GM23248 (cell line): ENCODE measurements around the gene SRP54. TPM values are rescaled to one million over a fixed set of nuclear protein-coding genes. Genes with fewer than 3 reads are reported as not detected.
"Not testable (repeated sequence)": the region's sequence is repeated elsewhere in the genome, so short reads cannot be mapped to it uniquely, and the experiment has no call there.

Source experiments
- DNase-seq: peaks from one replicate; pipeline ENCODE4 v3.0.0-alpha.2; 2015
- H2AFZ ChIP-seq: fragments of 200-600 bp; sonication (generic); 2 replicates; pipeline ENCODE4 v1.6.1; 2016; ENCODE audit warnings: antibody characterized with exemption
- H3F3A ChIP-seq: fragments of 200-600 bp; sonication (generic); 2 replicates; pipeline ENCODE4 v1.6.1; 2016; ENCODE audit warnings: mild to moderate bottlenecking, antibody characterized with exemption, mixed run types; ENCODE audit not compliant: insufficient read depth
- H3K27ac ChIP-seq: fragments of 200-600 bp; sonication (generic); 2 replicates; pipeline ENCODE4 v1.5.1; 2016; ENCODE audit warnings: mild to moderate bottlenecking
- H3K27me3 ChIP-seq: fragments of 200-600 bp; sonication (generic); replicated peaks from 2 replicates; pipeline ENCODE4 v1.6.1; 2016; ENCODE audit warnings: mild to moderate bottlenecking; ENCODE audit not compliant: insufficient read depth
- H3K36me3 ChIP-seq: fragments of 200-600 bp; sonication (generic); 2 replicates; pipeline ENCODE4 v1.6.1; 2016; ENCODE audit warnings: low read depth, mild to moderate bottlenecking
- H3K4me1 ChIP-seq: fragments of 200-600 bp; sonication (generic); 2 replicates; pipeline ENCODE4 v1.6.1; 2016; ENCODE audit warnings: mild to moderate bottlenecking; ENCODE audit not compliant: insufficient read depth
- H3K4me2 ChIP-seq: fragments of 200-600 bp; sonication (generic); one replicate; pipeline ENCODE4 v1.6.1; 2016; ENCODE audit warnings: mild to moderate bottlenecking; ENCODE audit not compliant: unreplicated experiment
- H3K4me3 ChIP-seq: fragments of 200-600 bp; sonication (generic); 2 replicates; pipeline ENCODE4 v1.5.1; 2016; ENCODE audit warnings: mild to moderate bottlenecking
- H3K79me2 ChIP-seq: fragments of 200-600 bp; sonication (generic); 2 replicates; pipeline ENCODE4 v1.6.1; 2016; ENCODE audit warnings: mild to moderate bottlenecking; ENCODE audit not compliant: insufficient read depth
- H3K9ac ChIP-seq: fragments of 200-600 bp; sonication (generic); 2 replicates; pipeline ENCODE4 v1.6.1; 2016; ENCODE audit warnings: mild to moderate bottlenecking
- H3K9me2 ChIP-seq: fragments of 200-600 bp; sonication (generic); 2 replicates; pipeline ENCODE4 v1.6.1; 2016; ENCODE audit warnings: mixed run types, mild to moderate bottlenecking, moderate library complexity; ENCODE audit not compliant: insufficient read depth
- H3K9me3 ChIP-seq: fragments of 200-600 bp; sonication (generic); one replicate; pipeline ENCODE4 v1.6.1; 2017; ENCODE audit warnings: low read depth
- H4K20me1 ChIP-seq: fragments of 200-600 bp; sonication (generic); 2 replicates; pipeline ENCODE4 v1.6.0; 2016; ENCODE audit not compliant: insufficient read depth
- EZH2 ChIP-seq: fragments of 200-600 bp; sonication (generic); IDR thresholded peaks from 2 replicates; pipeline ENCODE4 v1.6.1; 2018; ENCODE audit warnings: antibody characterized with exemption, mild to moderate bottlenecking; ENCODE audit not compliant: insufficient read depth, poor library complexity, severe bottlenecking
- EZH2phosphoT487 ChIP-seq: fragments of 200-600 bp; sonication (generic); IDR thresholded peaks from 2 replicates; pipeline ENCODE4 v1.6.1; 2018; ENCODE audit warnings: antibody characterized with exemption, moderate library complexity, mild to moderate bottlenecking, low read depth; ENCODE audit not compliant: insufficient read depth
- WGBS, 2 experiments: methylation state at CpG; one replicate each; pipeline ENCODE4 v1.1.6; 2015 to 2017; ENCODE audit warnings: low lambda C conversion rate in 2 of 2, low coverage in 1 of 2; ENCODE audit errors: missing lambda C conversion rate in 2 of 2; 5-methylcytosine and 5-hydroxymethylcytosine counted together
- in situ Hi-C: fragments of 300-500 bp; cut with MboI; formaldehyde crosslinking; loops from 2 replicates; pipeline ENCODE4 v1.15.0; 2020
- polyA plus RNA-seq: library from polyadenylated mRNA; unstranded; fragments of >200 nt; fragmentation: Nextera tagmentation; extraction: Ambion mirVana; gene quantifications from 2 replicates; pipeline ENCODE4 v1.2.1, GENCODE V29; 2016
- total RNA-seq: library from RNA; depleted of rRNA; stranded (reverse); fragments of >200 nt; shearing (Covaris generic); gene quantifications from 2 replicates; pipeline ENCODE4 v1.2.3, GENCODE V29; 2014

The SRP54 gene
- total and polyA plus RNA-seq, 2 experiments from 2014 or later = 78.0 to 78.8 TPM

DNA sequence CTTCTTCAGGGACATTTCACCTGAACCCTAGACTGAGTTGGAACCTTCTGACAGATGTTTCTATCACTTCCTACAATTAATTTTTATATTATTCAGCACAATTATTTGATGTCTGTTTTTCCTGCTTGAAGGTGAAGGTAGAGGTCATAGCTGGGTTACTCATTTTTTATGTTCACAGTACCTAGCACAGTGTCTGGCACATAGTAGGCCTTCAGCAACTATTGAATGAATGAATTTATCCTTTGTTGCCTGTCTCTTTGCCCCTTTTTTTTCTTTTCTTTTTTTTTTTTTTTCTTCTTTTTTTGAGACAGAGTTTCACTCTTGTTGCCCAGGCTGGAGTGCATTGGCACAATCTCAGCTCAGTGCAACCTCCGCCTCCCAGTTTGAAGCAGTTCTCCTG lies 33.8 kb downstream of the SRP54 start:
- Histone ChIP-seq H3K4me1 (no peaks in the 10 kb centered on the region), H2AFZ (no peak overlapping the region), H3F3A (no peaks in the 10 kb centered on the region), H3K4me2 (no peak overlapping the region), H3K4me3 (no peak overlapping the region), H3K79me2 (peaks cover 14% of the 10 kb centered on the region), H3K9ac (no peak overlapping the region), H3K36me3 (peaks cover 66% of the 10 kb centered on the region), H3K9me3 (no peaks in the 10 kb centered on the region), H4K20me1 (no peaks in the 10 kb centered on the region), H3K9me2 (no peaks in the 10 kb centered on the region), H3K27ac (no peak overlapping the region), H3K27me3 (no peaks in the 10 kb centered on the region)
- no peak for DNase-seq
- in situ Hi-C loops = no loop called here
- TF ChIP-seq EZH2 (no peak), EZH2phosphoT487 (no peak)
- 94 to 100% methylated on average over 1 of the region's 1 CpG for WGBS, 2 experiments

DNA sequence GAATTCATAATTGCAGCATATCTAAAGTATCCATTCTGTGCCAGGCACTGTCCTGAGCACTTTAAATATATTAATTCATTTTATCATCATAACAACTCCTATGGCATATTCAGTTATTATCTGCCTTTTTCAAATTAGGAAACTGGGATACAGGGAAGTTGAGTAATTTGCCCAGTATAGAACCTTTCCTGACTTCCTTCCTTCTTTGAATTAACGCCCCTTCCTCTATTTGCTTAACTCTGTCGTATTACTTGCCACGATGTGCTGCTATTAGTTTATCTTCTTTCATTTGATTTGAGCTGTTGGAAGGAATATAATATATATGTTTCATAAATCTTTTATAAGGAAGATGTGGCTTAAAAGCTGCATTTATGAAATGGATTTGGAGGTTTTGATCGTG lies 37.9 kb downstream of the SRP54 start:
- Histone ChIP-seq H3K36me3 (peaks cover 54% of the 10 kb centered on the region), H3K9ac (no peak overlapping the region), H3K4me2 (no peak overlapping the region), H3K4me1 (no peaks in the 10 kb centered on the region), H3K27ac (no peak overlapping the region), H3K79me2 (peaks cover 14% of the 10 kb centered on the region), H3F3A (no peaks in the 10 kb centered on the region), H3K27me3 (no peaks in the 10 kb centered on the region), H3K9me3 (no peaks in the 10 kb centered on the region), H4K20me1 (no peaks in the 10 kb centered on the region), H3K4me3 (no peak overlapping the region), H2AFZ (no peak overlapping the region), H3K9me2 (no peaks in the 10 kb centered on the region)
- no peak for TF ChIP-seq EZH2phosphoT487
- no peak for TF ChIP-seq EZH2
- WGBS, 2 experiments = 86 to 89% methylated on average over 4 of the region's 4 CpGs
- in situ Hi-C loops = no loop called here
- no peak for DNase-seq

DNA sequence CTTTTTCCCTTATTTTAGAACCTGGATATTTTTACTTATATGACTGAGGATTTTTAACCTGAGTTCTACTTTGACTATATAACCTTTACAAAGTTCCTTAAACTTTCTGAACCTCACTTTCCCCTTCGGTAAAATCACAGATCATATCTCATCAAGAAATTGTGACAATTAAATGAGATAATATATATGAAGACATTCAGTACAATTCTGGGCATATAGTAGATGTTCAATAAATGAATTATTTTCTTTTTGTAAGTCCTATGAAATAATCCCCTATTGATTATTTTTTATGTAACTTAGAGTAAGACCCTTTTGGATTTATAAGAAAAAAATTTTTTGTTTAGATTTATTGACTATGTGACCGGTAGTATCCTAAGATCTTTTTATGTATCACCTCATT lies 45.6 kb downstream of the SRP54 start:
- DNase-seq = no peak
- no peak for TF ChIP-seq EZH2
- TF ChIP-seq EZH2phosphoT487 = no peak
- no peak overlapping the region for H3K27ac ChIP-seq
- peaks cover 44% of the 10 kb centered on the region for H3K36me3 ChIP-seq
- H3K27me3 ChIP-seq = no peaks in the 10 kb centered on the region
- H3K79me2 ChIP-seq = no peaks in the 10 kb centered on the region
- H3K4me2 ChIP-seq = no peak overlapping the region
- no peaks in the 10 kb centered on the region for H3K9me2 ChIP-seq
- no peak overlapping the region for H2AFZ ChIP-seq
- no peak overlapping the region for H3K4me3 ChIP-seq
- H3K9ac ChIP-seq = no peak overlapping the region
- in situ Hi-C loops = no loop called here
- peaks cover 8% of the 10 kb centered on the region; the same call in 1 of the 2 replicates for H3F3A ChIP-seq
- H3K9me3 ChIP-seq = no peaks in the 10 kb centered on the region
- H3K4me1 ChIP-seq = no peaks in the 10 kb centered on the region
- 98 to 100% methylated on average over 2 of the region's 2 CpGs for WGBS, 2 experiments
- H4K20me1 ChIP-seq = no peaks in the 10 kb centered on the region

DNA sequence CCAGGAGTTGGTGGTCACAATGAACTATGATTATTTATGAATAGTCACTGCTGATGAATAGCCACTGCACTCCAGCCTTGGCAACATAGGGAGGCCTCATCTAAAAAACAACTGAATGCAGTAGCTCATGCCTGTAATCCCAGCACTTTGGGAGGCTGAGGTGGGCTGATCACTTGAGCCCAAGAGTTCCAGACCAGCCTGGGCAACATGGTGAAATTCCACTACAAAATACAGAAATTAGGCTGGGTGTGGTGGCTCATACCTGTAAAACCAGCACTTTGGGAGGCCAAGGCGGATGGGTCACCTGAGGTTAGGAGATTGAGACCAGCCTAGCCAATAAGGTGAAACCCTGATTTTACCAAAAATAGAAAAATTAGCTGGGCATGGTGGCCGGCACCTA lies 49.8 kb downstream of the SRP54 start:
- in situ Hi-C loops = no loop called here
- H3K9me2 ChIP-seq = no peaks in the 10 kb centered on the region
- H3F3A ChIP-seq = peaks cover 14% of the 10 kb centered on the region; the same call in 1 of the 2 replicates
- H3K4me3 ChIP-seq = no peak overlapping the region
- H3K9me3 ChIP-seq = no peaks in the 10 kb centered on the region
- H3K27ac ChIP-seq = no peak overlapping the region
- H3K9ac ChIP-seq = no peak overlapping the region
- 82 to 83% methylated on average over 2 of the region's 2 CpGs for WGBS, 2 experiments
- TF ChIP-seq EZH2 (no peak), EZH2phosphoT487 (no peak)
- no peaks in the 10 kb centered on the region for H3K79me2 ChIP-seq
- no peak overlapping the region for H2AFZ ChIP-seq
- no peaks in the 10 kb centered on the region for H3K27me3 ChIP-seq
- H3K4me1 ChIP-seq = no peaks in the 10 kb centered on the region
- no peak overlapping the region for H3K4me2 ChIP-seq
- H4K20me1 ChIP-seq = no peaks in the 10 kb centered on the region
- H3K36me3 ChIP-seq = peaks cover 41% of the 10 kb centered on the region
- DNase-seq = no peak

DNA sequence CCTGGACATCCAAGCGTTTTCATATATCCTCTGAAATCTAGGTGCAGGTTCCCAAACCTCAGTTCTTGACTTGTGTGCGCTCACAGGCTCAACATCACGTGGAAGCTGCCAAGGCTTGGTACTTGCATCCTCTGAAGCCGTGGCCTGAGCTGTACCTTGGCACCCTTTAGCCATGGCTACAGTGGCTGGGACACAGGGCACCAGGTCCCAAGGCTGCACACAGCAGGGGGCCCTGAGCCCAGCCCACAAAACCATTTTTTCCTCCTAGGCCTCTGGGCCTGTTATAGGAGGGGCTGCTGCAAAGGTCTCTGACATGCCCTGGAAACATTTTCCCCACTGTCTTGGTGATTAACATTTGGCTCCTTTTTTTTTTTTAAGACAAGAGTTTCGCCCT lies 51.6 kb downstream of the SRP54 start:
- H3F3A ChIP-seq = peaks cover 6% of the 10 kb centered on the region; the same call in 1 of the 2 replicates
- no peak overlapping the region for H3K4me2 ChIP-seq
- TF ChIP-seq EZH2 (no peak), EZH2phosphoT487 (no peak)
- no peak overlapping the region for H3K27ac ChIP-seq
- WGBS, 2 experiments = 89 to 92% methylated on average over 5 of the region's 5 CpGs
- no peak overlapping the region for H2AFZ ChIP-seq
- no peak for DNase-seq
- in situ Hi-C loops = no loop called here
- H3K9me2 ChIP-seq = no peaks in the 10 kb centered on the region
- no peaks in the 10 kb centered on the region for H3K27me3 ChIP-seq
- no peaks in the 10 kb centered on the region for H3K79me2 ChIP-seq
- H3K9ac ChIP-seq = no peak overlapping the region
- H3K4me1 ChIP-seq = no peaks in the 10 kb centered on the region
- no peak overlapping the region for H3K4me3 ChIP-seq
- no peaks in the 10 kb centered on the region for H4K20me1 ChIP-seq
- no peaks in the 10 kb centered on the region for H3K9me3 ChIP-seq
- peaks cover 24% of the 10 kb centered on the region for H3K36me3 ChIP-seq

DNA sequence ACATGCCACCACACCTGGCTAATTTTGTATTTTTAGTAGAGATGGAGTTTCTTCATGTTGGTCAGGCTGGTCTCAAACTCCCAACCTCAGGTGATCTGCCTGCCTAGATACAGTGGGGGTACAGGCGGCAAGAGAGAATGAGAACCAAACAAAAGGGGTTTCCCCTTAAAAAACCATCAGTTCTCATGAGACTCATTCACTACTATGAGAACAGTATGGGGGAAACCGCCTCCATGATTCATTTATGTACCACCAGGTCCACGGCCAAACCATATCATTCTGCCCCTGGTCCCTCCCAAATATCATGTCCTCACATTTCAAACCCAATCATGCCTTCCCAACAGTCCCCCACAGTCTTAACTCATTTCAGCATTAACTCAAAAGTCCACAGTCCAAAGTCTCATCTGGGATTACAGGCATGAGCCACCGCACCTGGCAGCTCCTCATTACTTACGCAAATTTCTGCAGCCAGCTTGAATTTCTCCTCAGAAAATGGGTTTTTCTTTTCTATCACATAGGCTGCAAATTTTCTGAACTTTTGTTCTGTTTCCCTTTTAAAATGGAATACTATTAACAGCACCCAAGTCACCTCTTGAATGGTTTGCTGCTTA lies 52.3 kb downstream of the SRP54 start:
- H3K4me2 ChIP-seq, H3K9me3 ChIP-seq, in situ Hi-C loops, H3K9me2 ChIP-seq, H3K27ac ChIP-seq, H3K9ac ChIP-seq, H3K27me3 ChIP-seq, H3K79me2 ChIP-seq, H3K4me3 ChIP-seq, H4K20me1 ChIP-seq, DNase-seq, H3K4me1 ChIP-seq, H2AFZ ChIP-seq, H3F3A ChIP-seq: not testable (repeated sequence)
- 95 to 96% methylated on average over 5 of the region's 5 CpGs for WGBS, 2 experiments
- 0 out of 2 replicates have a peak, but pooled peaks cover 20% of the 10 kb centered on the region for H3K36me3 ChIP-seq

DNA sequence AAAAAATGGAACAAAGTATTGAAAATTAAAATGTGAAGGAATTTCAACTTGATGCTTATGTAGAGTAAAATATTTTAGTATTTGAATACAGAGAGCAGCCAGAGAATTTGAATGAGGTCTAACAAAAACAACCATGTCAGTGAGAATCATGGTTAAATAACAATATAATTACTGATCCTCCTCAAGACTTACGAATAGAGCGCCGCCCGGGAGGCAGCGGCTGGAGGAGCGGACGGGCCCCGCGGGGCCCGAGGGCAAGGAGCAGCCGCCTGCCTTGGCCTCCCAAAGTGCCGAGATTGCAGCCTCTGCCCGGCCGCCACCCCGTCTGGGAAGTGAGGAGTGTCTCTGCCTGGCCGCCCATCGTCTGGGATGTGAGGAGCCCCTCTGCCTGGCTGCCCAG lies 55.5 kb downstream of the SRP54 start:
- H3K4me2 ChIP-seq, H3K36me3 ChIP-seq, H3K9me3 ChIP-seq, H2AFZ ChIP-seq, H3K4me3 ChIP-seq, H3K9ac ChIP-seq, H4K20me1 ChIP-seq, H3K27ac ChIP-seq, H3K27me3 ChIP-seq, H3K9me2 ChIP-seq, DNase-seq, in situ Hi-C loops, H3K4me1 ChIP-seq, H3K79me2 ChIP-seq: not testable (repeated sequence)
- peaks cover 13% of the 10 kb centered on the region; the same call in 1 of the 2 replicates for H3F3A ChIP-seq
- WGBS, 2 experiments = 86 to 89% methylated on average over 11 of the region's 17 CpGs
